ENCODE results near the gene TAOK2.
"Not testable (repeated sequence)": the region's sequence is repeated elsewhere in the genome, so short reads cannot be mapped to it uniquely, and the experiment has no call there.

The TAOK2 gene

DNA sequence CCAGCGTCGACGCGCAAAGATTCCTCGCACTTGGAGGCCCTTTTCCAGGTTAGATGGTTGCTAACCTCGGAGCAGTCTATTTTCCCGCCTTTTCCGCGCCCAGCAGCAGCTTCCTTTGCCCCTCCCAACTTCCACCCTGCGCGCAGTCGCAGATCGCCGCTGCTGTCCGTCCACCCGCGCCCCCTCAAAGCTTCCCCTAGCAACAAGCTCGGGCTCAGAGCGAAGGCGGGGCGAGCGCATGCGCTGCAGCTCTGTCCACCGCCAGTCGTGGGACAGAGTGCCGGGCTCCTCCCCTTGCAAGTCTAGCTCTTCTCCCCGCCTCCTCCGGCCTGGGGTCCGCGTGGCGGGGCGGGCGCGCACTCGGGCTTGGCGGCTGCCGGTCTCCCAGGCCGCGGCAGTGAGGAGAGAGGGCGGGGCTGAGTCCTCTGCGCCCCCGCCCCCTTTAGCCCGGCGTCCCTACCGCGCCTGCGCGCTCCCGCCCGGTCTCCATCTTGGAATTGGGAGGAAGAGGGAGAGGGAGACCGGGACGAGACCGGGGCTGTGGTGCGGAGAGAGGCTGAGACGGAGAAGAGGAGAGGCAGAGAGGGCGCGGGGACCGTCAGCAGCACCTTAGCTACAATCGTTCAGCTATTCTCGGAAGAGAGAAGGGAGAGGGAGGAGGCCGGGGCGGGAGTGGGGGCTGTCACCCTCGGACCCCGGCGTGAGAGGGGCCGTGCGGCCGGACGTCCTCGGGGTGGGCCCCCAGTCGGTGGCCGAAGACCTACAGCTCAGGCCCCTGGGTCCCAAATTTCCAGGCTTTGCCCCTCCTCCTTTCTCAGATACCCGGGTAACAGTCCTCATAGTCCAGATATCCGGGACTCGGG, at the start of gene TAOK2:
TAOK2 (plus strand) TSS at position 485 of the 863 bp plus-strand sequence. CDS start 3,905 bp downstream, outside the sequence.
- peak; percentile 88 to 93 (median 90) for DNase-seq

DNA sequence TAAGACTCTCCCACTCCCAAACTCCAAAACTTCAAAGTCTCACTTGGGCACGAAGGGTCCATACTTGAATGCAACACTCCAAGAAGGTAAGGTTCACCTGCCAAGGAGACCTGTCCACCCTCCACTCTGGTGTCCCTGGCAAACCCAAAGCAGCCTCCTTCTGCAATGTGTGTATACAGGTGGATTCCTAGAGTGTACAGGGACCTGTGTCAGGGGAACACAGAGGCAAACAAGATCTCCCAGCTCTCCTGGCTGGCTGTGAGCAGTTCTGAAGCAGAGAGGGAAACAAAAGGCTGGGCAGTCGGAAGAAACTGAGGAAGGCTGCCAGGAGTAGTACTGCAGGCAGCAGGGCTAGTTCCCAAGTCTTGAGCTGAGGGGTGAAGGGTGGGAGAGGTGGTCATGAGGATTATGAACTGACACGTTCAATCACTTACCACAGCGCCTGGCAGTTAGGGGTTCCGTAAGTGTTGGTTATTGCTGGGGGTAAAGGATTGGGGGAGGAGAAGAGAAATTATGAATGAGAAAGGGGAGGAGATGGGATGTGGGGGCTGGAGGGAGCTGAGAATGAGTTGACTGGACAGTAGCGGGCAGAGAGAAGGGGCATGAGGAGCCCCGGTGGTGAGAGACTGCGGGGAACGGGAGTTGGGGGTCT, 48.4 kb upstream of the TAOK2 start:
- DNase-seq: no peak

DNA sequence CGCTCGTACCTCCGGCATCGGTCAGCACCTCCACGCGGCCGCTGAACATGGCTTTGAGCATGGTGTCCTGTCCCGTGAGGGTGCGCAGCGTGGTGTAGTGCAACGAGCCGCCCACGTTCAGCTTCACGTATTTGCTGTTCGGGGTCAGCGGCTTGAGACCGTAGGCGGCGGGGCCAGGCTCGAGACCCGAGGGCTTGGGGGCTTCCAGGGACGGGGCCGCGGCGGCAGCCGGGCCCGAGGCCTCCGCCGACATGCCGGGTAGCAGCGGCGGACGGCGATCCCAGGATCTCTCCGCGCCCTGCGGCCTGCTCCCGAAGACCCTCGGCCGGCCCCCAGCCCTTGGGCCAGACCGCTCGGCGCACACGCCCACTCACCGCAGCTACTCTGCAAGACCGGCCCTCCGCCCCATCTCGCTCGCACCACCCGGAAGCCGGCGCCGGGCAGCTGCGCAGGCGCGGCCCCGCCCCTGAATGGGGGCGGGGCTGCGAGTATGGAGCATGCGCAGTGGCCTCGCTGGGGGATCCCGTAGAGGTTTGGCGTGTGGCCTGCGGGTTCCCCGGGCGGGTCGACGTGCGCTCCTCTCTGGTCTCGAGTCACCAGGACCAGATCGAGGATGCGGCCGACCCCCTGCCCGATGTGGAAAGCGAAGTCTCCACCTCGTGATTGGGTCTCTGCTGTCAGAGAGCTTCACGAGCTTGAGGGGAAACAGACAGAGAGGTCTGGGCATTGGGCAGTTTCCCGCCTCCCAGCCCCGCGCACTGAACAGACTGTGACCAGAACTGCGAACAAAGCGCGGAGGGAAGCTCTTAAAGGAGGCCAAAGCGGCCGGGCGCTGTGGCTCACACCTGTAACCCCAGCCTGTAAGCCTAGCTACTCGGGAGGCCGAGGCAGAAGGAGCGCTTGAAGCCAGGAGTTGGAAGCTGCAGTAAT, 47.6 kb upstream of the TAOK2 start, which contains the start of gene KCTD13:
KCTD13 (minus strand) TSS at position 446 of the 930 bp plus-strand sequence; CDS start at position 253, 193 bp downstream.
- peak; percentile 74 to 81 (median 76) for DNase-seq

DNA sequence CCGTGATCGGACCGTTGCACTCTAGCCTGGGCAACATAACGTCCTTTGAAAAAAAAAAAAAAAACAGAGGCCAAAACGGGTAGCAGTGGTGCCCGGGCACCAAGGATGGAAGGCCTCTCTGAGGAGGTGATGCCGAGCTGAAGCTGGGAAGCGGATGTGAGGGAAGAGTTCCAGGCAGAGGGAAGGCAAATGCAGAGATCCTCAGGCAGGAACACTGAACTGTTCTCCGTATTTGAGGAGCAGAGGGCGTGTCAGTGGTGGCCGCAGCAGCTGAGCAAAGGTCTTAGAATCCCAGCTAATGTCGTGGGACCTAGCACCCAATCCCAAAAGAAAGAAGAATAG, 47.0 kb upstream of the TAOK2 start:
- DNase-seq: no peak

DNA sequence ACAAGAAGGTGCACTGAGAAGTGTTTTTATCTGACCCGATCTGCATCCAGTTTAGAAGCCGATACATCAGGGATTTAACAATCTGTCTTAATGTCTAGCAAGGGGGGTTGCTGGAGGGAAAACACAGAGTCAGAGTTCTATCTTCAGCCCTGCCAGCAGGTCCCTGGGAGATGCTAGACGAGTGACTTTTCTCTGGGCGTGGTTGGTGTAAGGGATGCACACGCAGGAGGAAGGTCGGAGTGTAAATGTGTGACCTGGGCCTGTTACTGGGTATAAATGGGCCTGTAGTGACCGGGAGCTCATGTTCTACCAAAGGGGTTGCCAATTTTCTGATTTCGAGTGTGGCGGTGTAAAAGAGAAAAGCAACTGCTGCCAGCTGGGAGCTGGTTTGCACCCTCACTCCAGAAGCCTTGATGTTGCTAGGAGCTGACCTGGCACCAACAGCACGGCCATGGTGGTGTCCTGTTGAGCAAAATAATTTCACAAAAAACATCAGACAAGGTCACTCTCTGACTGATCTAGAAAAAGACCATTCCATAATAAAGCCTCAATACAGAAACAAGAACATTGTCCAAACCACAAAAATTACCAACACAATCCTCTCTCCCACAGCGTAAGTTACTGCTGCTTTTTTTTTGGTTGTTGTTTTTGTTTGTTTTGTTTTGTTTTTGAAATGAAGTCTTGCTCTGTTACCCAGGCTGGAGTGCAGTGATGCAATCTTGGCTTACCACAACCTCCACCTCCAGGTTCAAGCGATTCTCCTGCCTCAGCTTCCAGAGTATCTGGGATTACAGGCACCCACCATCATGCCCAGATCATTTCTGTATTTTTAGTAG, 46.4 kb upstream of the TAOK2 start:
- no peak for DNase-seq

DNA sequence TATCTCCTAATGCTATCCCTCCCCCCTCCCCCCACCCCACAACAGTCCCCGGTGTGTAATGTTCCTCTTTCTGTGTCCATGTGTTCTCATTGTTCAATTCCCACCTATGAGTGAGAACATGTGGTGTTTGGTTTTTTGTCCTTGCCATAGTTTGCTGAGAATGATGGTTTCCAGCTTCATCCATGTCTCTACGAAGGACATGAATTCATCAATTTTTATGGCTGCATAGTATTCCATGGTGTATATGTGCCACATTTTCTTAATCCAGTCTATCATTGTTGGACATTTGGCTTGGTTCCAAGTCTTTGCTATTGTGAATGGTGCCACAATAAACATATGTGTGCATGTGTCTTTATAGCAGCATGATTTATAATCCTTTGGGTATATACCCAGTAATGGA, 41.9 kb upstream of the TAOK2 start:
- not testable (repeated sequence) for DNase-seq

DNA sequence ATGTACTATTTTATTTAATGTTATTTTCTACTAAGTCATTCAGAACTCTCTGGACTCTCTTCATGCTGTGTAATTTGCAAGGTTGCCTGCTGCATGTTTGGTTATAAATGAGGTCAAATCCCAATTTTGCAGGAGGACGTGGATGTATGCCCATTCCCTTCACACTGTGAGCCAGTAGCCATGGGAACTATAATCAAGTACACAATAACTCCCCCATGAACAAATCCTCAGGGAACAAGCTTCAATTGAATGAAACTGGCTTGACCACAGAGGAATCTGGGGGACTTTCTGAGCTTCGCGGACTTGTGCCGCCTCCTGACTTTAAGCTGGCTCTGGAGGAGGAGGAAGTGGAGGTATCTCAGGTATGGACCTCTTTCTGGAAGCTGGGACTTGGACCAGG, 33.0 kb upstream of the TAOK2 start:
- no peak for DNase-seq

DNA sequence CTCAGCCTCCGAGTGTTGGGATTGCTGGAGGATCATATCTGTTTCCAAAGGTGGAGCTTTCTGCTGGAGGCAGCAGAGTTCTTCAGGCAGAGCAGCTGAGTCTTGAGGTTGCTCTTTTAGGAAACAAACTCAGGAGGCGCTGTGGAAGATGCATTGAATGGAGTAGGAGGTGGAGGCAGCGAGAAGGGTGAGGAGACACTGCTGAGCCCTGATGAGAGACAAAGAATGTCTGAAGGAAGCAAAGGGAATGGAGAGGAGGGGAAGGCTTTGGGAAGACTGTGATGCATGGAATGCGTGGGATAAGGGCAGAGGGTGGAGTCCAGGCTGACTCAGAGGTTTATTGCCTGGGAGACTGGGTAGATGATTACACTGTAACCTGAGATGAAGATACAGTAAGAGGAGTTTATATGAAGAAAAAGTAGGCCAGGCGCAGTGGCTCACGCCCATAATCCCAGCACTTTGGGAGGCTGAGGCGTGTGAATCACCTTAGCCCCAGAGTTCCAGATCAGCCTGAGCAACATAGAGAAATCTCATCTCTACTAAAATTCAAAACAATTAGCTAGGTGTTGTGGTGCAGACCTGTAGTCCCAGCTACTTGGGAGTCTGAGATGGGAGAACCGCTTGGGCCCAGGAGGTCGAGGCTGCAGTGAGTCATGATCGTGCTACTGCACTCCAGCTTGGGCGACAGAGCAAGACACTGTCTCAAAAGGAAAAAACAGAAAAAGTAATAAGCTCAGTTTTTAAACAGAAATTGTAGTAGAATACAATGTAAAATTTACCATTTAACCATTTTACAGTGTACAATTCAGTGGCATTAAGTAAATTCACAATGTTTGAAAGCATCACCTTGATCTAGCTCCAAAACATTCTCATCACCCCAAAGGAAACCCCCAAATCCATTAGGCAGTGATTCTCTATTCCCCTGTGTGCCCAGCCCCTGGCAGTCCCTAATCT, 29.5 kb upstream of the TAOK2 start:
- no peak for DNase-seq

DNA sequence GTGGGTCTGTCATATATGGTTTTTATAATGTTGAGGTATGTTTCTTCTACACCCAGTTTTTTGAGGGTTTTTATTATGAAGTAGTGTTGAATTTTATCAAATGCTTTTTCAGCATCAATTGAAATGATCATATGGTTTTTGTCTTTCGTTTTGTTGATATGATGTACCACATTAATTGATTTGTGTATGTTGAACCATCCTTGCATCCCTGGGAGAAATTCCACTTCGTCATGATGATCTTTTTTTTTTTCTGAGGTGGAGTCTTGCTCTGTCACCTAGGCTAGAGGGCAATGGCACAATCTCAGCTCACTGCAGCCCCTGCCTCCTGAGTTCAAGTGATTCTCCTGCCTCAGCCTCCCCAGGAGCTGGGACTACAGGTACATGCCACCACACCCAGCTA, 25.8 kb upstream of the TAOK2 start:
- no peak for DNase-seq

DNA sequence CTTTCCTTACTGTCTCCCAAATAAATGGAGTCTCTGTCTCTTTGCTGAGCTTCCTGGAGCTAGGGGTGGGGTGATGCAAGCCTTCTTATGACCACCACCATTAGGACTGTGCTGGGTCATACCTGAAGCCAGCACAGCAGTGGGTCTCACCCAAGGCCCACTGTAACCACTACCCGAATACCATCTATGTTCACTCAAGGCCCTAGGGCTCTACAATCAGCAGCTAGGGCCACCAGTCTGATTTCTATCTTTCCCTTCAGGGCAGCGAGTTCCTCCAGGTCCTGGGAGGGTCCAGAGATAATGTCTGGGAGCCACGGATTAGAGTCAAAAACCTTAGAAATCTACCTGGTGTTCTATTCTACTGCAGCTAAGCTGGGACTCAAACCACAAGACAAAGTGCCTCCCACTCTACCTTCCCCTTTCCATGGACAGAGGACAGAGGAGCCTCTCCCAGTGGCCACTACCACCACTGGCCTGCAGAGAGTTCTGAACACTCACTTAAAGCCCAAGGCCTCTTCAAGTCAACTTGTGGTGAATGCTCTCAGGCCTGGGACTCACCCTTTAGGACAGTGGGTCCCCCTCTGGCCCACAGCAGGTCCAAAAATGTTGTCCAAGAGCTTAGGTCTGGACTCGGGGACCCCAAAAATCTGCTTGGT, 22.7 kb upstream of the TAOK2 start:
- DNase-seq: no peak

DNA sequence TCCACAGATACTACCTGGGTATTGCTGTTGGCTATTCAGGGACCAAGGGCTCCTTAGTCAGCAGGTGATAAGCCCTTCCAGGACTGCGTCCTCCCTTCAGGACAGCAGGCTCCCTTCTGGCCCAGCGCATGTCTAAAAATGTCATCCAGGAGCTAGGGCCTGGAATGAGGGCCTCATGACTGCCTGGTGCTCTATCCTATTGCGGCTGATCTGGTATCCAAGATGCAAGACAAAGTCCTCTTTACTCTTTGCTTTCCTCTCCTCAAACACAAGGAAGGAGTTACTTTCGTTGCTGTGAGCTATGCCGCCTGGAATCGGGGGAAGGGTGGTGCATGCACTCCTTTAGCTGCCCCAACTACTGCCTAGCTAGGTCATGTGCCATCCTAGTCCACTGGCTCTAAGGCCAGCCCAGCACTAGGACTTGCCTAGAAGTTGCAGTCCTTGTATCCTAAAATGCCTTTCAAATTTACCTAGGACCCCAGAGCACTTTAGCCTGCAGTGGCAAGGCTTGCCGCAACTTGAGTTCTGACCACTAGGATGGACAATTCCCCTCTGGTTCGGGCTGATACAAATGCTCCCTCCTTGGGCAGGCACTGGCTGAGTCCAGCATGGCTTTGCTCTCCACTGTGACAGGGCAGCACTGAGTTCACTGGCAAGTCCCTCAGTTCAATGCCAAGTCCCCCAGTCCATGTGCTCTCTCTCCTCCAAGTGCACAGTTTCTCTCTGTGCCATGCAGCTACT, 21.9 kb upstream of the TAOK2 start:
- no peak for DNase-seq

DNA sequence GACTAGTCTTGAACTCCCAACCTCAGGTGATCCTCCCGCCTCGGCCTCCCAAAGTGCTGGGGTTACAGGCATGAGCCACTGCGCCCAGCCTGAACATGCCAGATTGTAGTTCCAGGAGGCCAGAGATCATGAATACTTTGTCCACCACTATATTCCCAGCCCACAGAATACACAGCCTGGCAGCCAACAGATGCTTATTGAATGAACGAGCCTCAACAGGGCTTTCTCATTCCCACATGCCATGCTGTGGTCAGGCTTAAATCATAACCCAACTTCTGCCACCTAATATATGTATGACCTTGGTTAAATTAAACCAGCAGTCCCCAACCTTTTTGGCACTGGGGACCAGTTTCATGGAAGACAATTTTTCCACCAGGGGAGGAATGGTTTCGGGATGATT, 14.9 kb upstream of the TAOK2 start:
- DNase-seq: no peak

DNA sequence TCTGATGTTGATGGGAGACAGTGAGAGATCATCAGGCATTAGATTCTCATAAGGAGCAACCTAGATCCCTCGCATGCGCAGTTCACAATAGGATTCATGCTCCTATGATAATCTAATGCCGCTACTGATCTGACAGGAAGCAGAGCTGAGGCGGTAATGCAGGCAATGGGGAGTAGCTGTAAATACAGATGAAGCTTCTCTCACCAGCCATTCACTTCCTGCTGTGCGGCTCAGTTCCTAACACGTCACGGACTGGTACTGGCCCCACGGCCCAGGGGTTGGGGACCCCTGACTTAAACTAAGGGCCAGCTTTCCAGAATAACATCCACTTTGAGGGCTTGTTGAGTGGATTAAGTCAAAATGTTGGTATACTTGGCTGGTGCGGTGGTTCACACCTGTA, 14.4 kb upstream of the TAOK2 start:
- no peak for DNase-seq

DNA sequence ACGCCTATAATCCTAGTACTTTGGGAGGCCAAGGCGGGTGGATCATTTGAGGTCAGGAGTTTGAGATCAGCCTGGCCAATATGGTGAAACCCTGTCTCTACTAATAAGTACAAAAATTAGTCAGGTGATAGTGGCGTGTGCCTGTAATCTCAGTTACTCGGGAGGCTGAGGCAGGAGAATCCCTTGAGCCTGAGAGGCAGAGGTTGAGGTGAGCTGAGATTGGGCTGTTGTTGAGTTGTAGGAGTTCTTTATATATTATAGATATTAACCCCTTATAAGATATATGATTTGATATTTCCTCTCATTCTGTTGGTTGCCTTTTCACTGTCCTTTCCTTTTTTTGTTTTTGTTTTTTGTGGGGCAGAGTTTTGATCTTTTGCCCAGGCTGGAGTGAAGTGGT, 13.8 kb upstream of the TAOK2 start:
- DNase-seq: not testable (repeated sequence)

DNA sequence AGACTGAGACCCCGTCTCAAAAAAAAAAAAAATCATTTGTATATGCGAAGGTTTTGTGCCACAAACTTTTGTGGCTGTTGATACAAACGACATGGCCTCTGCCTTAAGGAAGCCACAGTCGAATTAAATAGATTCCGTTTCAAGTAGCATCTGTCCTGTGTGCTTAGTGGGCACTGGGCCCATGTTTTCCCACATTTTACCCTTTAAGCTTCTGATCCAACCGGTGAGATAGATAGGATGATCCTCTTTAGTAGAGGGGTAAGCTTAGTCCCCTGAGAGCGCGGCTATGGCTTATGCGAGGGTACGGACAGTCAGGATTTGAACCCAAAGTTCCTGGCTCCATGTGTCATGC, 12.6 kb upstream of the TAOK2 start:
- DNase-seq: no peak

DNA sequence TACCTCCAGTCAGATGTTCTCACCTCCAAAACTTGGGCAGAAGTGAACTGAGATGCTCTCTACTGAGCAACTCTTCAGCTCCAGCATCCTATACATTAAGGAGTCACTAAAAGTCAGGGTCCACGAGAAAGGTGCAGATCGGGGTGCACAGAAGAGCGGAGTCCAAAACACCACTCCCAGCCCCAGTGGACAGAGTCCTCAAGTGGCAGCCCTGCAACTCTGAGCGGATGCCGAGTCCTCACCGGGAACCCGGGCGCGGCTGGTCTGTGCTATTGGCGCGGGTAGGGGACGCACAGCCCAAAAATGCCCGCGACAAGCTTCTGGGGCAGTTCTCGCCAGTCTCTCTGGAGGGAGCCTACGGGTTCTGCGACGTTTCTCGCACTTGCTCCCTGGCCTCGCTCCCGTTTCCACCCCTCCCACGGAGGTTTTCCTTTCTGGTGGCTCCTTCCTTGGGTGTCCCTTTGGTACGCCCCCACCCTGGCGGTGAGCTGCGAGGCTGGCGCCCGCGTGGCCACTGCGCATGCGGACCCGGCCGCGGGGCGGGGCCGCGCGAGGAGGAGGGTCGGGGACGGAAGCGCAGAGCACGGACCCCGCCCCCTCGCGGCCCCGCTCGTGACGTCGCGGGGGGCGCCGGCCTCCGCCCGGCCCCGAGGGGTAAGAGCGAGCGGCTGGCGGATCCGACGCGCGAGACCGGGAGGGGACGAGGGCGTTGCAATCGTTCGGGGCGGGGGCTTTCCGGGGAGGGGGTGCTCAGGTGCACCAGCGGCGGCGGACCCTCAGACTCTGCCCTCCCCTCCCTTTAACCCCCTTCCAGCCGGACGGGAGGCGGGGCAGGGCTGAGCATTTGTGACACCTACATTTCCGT, 12.0 kb upstream of the TAOK2 start, which contains the start of gene TMEM219:
TMEM219 (plus strand) TSS at position 601 of the 865 bp plus-strand sequence. CDS start 1,065 bp downstream, outside the sequence.
- DNase-seq: peak; percentile 84 to 92 (median 88)

DNA sequence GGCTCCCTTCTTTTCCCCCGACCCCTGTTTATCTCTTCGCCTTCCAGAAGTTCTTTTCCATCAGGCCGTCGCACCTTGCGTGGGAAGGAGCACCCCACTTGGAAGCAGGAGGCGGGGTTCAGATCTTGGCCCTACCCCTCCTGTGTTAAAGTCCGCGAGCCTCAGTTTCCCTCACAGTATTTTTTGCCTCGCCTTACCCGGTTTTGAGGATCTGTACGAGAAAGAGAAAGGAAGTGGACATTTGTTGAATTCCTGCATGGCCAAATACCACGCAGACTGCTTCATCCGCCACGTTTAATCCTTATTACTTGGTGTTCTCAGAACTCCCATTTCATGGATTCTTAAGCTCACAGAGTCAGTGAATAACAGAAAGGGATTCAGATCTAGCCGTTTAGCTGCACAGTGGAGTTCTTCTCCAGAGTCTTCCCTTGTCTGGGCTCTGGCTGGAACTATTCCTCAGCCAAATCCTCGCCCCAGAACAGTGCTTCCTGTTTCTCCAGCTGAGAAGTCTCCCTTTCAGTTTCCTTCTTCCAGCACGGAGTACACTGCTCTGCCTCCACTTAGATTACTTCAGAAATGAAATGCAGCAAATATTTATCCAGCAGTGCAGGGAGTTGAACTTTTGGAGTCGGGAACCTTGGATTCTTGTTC, 11.2 kb upstream of the TAOK2 start:
- DNase-seq: no peak

Data from activated CD4-positive, CD25-positive, alpha-beta regulatory T cell (primary cell).